Measurements from ENCODE around the gene BARHL1.

- TF ChIP-seq EZH2phosphoT487 (IDR thresholded peaks at IDR 0.05) (no peak), EZH2 (IDR thresholded peaks at IDR 0.05) (no peak)
- TF ChIP-seq, protein P1, sequence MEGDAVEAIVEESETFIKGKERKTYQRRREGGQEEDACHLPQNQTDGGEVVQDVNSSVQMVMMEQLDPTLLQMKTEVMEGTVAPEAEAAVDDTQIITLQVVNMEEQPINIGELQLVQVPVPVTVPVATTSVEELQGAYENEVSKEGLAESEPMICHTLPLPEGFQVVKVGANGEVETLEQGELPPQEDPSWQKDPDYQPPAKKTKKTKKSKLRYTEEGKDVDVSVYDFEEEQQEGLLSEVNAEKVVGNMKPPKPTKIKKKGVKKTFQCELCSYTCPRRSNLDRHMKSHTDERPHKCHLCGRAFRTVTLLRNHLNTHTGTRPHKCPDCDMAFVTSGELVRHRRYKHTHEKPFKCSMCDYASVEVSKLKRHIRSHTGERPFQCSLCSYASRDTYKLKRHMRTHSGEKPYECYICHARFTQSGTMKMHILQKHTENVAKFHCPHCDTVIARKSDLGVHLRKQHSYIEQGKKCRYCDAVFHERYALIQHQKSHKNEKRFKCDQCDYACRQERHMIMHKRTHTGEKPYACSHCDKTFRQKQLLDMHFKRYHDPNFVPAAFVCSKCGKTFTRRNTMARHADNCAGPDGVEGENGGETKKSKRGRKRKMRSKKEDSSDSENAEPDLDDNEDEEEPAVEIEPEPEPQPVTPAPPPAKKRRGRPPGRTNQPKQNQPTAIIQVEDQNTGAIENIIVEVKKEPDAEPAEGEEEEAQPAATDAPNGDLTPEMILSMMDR (IDR thresholded peaks at IDR 0.05) = no peak
Observed at GRCh38 chr9:132541870-132542830, 40.3 kb upstream of the BARHL1 start.

Data from neural progenitor cell (in vitro differentiated cells).